Measurements from ENCODE around the gene ASPRV1.
"Not testable (repeated sequence)": the region's sequence is repeated elsewhere in the genome, so short reads cannot be mapped to it uniquely, and the experiment has no call there.

The ASPRV1 gene

DNA sequence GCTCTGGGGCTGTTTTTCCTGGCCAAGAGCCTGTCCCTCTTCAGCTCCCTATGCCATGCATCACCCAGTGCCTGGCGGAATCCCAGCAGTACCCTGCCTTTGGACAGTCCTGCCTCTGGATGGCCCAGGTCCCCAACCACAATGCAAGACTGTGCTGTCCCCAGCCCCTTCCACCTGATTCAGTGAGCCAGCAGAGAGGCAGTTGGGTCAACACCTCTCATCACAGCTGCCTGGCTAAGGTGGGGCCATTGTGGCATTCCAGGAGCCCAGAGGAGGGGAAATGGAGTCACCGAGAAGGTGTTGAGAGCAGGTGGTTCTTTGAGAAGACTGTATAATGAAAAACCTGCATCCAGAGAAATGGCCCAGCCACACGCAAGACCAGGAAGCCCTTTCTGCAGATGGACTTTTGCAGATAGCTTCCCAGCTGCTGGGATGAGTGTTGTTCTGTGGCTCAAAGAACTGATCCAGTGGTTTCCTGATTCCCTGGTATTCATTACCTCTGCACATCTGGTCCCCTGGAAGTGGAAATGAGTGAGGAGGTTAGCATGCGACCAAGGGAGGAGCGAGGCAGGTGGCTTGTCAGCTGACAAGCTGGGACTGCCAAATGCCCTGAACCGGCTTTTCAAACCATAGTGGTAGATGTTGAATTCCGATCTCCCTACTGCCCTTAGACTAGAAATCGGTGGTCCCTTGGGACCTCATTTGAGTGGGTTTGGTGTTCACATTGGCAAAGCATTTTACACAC is 1.7 kb upstream of the ASPRV1 start:
- no peak for DNase-seq (ENCODE audit: low read depth in 2 of 2)

DNA sequence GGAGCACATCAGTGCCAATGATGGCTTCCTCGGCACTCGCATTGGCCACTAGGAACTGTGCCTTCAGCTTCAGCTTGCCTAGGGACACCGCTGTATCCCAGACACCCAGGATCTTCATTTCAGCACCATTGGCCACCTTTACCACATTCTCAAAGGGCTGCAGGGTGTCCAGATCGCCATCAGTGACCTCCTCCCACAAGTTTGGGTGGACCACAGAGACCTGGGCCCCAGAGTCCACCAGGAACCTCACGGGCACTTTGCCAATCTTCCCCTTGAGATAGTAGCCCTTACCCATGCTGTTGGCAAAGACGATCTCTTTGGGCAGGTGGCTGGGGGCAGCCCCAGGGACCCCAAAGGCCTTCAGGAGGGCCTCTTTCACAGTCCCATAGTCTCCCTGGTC is 610 bp downstream of the ASPRV1 start:
- no peak for DNase-seq (ENCODE audit: low read depth in 2 of 2)

DNA sequence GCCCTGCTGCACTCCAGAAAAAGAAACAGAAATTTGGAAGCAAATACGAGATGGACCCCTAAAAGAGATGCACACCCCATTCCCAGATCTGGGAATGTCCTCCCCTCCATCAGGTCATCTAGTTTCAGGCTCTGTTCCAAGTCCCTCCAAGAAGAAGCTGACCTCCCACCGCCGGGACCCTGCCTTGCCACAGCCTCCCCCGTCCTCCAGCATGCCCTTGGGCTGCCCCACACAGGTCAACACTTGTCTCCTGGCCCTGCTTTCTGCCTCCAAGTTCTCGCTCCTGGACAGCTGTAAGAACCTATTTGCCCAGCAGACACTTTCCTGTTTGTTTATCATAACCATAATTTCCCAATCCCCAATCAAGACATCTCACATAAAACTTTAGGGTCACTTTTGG is 2.0 kb downstream of the ASPRV1 start:
- DNase-seq (ENCODE audit: low read depth in 2 of 2), result no peak

DNA sequence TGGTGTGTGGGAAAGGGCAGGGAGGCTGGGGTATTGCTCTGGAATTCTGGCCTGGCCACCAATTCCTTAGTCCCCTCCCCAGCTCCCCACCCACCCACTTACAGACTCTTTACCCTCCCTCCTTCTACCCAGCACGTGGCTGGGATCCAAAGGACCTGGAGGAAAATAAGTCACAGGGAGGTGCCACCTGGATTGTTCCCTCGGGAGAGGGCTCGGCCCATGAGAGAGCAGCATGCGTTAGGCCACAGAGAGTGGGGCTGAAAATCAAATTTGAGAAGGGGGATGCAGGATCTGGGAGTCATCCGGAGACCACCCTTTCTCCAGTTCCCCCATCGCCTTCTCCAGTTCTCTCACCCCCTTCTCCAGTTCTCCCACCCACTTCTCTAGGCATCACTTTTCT is 3.0 kb downstream of the ASPRV1 start:
- no peak for DNase-seq (ENCODE audit: low read depth in 2 of 2)

DNA sequence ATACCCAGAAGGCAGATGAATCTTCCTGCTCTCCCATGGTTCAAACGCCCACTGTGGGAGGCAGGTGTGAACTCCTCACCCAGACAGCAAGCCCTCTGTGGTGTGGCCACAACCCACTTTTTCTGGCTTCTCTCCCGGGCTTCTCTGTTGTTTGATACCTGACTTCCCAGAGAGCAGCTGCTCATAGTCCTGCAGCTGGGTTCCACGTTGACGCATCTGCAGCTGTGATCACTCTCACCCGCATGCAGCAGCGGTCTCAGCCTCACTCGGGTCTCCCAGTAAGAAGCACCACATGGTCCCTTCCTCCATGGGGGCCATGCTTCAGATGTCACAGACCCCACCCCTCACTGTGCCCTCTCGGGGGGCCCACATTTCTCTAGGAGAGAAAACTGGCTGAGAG is 3.5 kb downstream of the ASPRV1 start:
- DNase-seq (ENCODE audit: low read depth in 2 of 2), result no peak

DNA sequence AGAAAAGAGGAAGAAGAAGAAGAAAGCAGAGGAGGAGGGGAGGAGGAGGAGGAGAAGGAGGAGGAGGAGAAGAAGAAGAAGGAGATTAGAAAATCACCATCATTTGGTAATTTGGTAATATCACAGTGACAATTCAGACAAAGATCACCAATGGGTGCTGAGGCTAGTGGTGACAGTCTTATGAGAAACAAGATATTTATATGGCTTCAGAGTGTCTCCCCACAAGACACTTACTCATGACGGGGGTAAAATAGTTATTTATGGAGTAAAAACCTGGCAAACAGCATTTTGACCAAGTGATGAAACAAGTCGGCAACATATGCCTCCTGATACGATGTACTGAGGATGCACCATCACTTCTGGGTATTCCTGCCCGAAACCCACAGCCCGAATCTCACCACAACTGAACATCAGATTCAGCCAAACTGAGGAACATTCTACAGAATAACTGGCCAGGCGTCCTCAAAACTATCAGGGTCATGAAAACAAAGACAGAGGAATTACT is 4.9 kb downstream of the ASPRV1 start:
- DNase-seq (ENCODE audit: low read depth in 2 of 2), result no peak

DNA sequence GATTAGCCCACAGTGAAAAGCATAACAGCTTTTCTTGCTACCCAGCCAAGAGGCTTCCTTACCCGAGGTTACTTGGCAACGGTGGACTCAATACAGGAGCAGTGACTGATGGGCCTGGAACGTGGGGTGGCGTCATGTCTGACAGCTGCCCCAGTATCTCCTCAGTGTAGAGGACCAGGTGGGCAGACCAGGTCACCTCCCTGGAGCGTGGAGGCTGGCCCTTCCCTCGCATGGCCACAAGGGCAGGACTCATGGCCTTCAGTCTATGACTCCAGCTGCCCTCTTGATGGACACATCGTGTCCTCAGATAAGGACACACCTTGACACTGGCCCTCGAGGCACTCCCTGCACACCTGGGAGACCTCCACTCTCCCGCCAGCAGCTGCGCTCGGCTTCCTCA is 6.4 kb downstream of the ASPRV1 start:
- no peak for DNase-seq (ENCODE audit: low read depth in 2 of 2)

DNA sequence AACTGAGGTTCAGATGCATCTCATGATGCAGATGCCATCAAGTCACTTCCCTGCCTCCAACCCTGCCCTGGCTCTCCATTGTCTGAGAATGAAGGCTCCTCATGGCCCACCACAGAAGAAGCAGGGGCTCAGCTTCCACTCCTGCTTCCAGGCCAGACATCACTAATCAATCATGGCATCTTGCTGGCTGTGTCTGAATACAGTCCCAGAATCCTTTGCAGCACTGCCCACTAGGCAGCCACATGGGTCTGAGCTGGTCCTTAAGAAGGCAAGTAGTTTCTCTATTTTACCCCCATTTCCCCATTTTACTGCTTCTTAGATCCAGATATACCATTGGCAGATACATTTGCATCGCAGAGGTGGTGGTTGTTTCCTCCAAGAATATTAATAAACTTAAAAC is 7.3 kb downstream of the ASPRV1 start:
- no peak for DNase-seq (ENCODE audit: low read depth in 2 of 2)

DNA sequence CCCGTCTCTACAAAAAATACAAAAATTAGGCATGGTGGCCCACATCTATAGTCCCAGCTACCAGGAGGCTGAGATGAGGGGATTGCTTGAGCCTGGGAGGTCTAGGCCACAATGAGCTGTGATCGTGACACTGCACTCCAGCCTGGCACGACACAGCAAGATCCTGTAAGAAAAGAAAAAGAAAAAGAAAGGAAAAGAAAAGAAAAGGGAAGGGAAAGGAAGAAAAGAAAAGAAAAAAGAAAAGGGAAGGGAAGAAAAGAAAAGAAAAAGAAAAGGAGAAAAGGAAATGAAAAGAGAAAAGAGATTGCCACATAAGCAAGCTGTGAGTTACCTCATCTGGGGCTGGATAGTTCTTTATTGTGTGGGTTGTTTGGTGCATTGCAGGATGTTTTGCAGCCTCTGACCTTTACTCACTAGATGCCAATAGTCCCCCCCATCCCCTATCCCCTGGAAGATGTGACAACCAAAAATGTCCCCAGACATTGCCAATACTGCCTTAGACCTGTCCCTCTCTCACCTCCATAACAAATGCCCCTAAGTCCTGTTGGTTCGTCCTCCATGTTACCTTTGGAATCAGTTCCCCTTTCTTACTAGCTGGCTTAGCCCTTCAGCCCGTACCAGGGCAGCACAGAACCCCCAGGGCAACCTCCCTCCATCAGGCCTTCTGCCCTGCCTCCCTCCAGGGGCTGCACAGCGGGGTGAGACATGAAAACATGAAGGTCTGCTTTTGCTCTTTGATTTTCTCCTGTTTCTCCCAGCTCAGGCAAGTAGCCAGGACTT is 8.9 kb downstream of the ASPRV1 start:
- no peak for DNase-seq (ENCODE audit: low read depth in 2 of 2)

DNA sequence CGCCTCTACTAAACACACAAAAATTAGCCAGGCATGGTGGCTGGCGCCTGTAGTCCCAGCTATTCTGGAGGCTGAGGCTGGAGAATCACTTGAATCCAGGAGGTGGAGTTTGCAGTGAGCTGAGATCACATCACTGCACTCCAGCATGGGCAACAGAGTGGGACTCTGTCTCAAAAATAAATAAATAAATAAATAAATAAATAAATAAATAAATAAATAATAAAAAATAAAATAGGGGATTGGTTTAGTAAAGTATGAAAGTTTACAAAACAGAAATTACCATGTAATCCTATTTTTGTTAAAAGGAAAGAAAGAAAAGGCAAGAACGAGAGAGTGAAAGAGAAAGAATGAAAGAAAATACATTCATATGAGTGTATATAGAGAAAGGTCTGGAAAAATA is 10.8 kb downstream of the ASPRV1 start:
- not testable (repeated sequence) for DNase-seq (ENCODE audit: low read depth in 2 of 2)

DNA sequence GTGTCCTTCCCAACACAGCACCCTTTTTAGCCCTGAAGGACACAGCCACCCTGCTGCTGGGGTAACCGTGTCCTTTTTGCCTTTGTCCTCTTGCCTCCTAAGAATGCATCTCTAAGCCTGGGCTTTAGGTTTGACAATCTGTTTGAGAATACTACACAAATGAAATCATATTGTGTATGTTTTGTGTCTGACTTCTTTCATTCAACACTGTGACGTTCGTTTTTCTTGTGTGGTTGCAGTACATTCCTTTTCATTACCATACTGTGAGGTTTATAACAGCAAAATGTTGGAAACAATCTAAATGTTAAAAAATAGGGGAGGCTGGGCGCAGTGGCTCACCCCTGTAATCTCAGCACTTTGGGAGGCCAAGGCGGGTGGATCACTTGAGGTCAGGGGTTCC is 11.2 kb downstream of the ASPRV1 start:
- no peak for DNase-seq (ENCODE audit: low read depth in 2 of 2)

DNA sequence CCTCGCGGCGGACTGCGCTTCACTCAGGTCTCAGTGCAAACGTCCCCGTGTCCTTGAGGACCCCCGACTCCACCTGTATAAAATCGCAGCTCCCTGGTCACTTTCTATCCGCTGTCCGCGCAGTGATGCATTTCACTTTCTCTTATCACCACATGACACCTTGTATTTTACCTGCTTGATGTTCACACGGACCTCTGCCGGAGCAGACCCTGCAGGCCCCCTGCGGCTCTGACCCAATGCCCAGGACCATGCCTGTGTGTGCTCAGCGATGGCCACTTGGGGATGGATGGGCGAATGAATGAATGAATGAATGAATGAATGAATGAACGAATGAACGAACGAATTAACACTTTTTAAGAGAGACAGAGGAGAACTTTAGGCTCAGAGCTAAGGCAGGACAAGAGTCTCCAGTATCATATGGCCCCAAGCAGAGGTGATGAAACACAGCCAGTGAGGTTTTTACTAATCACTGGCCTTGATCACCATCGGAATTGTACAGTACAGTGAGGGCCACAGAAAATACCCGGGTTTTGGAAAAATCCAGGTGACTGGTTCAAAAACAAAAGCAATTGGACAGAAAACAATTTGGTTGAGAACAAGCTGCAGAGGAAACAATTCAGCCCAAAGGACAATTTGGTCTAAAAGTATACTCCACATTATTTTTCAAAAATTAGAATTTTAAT is 12.3 kb downstream of the ASPRV1 start:
- no peak for DNase-seq (ENCODE audit: low read depth in 2 of 2)

DNA sequence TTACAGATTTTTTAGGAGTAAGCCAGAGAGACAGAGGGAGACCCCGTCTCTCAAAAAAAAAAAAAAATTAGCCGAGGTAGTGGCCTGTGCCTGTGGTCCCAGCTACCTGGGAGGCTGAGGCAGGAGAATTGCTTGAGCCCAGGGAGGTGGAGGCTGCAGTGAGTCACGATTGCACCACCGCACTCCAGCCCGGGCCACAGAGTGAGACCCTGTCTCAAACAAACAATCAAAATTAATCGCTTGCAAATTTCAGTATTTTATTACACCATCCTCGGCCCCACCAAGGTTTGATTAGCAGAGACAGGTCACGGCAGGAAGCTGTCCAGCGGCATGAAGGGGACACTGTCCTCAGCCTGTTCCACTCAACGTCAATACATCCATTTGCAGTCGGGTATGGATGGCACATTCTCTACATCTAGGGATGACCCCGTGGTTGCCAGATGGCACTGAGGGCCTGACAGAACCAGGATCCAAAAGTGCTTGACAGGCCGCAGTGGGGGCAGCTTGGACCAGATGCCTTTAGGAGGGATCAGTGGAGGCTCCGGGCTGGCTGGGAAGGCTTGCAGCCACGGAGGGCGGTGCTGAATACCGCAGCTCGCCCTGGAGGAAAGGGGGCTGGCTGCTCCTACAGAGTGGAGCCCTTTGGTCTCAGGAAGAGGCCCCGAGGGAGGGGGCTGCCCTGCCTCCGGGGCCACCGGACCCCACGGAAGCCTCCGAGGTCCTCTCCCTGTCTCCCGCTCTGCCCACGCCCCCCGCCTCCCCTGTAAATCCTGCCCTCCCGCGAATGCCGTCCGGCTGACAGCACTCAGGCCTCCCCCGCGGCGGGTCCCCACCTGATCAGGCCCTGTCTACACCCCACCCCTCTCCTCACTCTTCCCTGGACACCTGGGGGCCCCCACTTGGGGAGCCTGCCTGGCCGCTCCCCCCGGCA is 13.1 kb downstream of the ASPRV1 start:
- DNase-seq (ENCODE audit: low read depth in 2 of 2), result no peak

DNA sequence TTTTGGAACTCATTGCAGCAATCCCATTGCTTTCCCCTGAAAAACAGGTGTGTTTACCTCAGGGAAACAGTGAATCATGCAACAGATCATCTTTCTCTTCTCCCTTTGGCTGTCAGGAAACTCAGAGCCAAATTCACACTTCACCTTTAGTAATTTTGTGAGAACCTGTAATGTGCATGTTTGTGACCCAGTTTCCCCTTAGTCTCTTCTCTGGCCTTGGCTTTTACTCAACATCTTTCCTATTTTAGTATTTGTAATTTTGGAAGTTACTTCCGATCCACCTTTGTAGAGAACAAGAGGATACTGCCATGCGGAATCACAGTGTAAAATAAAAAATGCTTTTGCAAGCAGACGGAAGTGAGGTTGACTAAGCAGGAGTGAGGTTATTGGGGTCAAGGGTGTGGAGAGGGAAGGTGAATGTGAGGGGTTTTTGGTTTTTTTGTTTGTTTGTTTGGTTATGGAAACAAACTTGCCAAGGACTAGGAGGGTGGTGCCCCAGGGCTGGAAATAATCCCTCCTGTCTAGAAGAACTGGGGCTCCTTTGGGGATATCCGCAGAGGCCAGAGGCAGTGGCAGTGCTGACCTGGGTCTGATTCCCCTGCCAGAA is 14.0 kb downstream of the ASPRV1 start:
- DNase-seq (ENCODE audit: low read depth in 2 of 2), result no peak

DNA sequence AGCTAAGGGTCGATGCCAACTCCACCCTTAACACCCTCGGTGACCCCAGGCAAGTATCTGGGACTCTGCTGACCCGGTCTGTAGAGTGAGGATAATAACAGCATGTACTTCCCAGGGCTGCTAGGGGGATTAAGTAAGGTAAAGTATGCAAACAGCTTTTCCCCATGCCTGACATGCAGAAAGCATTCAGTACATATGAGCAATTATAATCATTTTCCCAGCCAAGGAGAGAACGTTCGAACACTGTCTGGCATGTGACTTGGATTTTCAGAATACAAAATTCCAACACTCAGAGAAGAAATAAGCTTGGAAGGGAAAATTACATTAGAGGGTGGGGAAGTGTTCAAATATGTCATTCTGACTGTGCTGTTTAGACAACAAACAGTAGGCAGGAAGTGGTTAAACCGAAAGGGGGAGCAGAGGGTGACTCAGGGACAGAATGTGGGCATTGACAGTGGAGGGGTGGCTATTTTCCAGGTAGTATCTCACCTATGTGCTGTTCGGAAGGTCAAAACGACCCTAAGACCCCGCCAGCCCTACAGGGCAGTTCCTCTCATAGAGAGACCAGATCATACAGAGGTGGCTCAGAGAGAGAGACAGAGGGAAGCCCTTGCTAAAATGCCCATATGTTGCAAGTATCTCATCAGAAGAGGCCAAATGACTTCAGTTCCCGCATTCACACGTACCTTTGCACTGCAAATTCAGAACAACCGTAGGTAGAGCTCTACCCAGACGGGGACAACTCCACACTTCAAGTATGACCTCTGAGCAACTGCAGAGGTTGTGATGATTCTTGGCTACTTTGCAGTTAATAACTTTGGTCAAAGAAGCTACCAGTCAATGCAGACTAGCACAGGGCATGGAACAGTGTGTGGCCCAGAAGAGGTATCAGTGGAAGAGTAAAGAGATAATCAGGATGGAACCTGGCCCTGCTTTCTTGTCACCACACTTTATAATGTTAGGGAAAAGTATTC is 14.8 kb downstream of the ASPRV1 start:
- DNase-seq (ENCODE audit: low read depth in 2 of 2), result peak; percentile 25 to 35

DNA sequence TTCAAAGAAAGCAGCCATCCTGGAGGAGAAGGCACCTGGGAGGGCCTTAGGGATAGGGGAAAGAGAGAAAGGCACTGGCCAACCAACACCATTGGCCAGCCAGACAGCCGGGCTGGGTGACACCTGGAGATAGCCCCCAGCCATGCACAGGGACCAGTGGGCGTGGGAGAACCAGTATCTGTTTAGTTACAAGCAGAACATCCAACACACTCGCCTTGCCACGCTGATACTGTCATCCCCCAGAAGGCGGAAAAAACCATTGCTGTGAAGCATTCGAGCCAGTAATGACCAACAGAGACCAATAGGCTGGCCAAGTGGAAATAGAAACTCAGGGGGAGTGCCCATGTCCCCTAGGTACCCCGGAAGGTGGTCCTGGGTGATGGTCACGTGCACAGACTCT is 15.5 kb downstream of the ASPRV1 start:
- DNase-seq (ENCODE audit: low read depth in 2 of 2), result no peak

DNA sequence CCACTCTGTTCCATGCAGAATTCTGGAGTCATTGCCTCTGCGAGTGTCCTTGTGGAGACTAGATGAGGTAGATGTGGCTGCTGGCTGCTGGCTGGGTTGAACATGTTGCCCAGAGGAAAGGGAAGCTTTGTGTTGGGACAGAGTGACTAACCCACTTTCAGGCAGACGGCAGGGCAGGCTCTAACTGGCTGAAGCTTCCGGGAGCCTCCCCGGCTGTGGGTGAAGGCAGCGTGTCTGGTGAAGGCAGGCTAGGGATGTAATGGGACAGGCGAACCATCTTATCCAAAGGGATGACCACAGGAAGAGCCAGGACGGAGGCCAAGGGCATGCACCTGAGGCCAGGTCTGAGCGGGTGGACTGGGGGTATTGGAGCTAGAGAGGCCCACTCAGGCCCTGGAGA is 16.0 kb downstream of the ASPRV1 start:
- no peak for DNase-seq (ENCODE audit: low read depth in 2 of 2)

DNA sequence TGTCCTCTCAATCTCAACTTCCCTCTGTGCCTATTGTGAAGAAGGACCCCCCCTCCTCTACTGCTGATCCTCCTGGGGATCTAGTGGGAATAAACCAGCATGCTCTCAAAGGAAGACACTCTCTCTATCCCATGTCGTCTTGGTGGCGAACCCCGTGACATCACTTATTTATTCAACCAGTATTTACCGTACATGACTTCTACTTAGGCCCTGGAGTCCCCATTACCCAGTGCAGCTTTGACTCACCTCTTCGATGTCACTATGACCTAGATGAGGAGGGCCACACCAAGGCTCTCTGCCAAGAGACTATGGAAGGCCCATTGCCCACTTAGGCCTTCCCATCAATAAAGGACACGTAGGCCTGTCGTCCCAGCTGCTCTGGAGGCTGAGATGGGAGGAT is 16.7 kb downstream of the ASPRV1 start:
- no peak for DNase-seq (ENCODE audit: low read depth in 2 of 2)

DNA sequence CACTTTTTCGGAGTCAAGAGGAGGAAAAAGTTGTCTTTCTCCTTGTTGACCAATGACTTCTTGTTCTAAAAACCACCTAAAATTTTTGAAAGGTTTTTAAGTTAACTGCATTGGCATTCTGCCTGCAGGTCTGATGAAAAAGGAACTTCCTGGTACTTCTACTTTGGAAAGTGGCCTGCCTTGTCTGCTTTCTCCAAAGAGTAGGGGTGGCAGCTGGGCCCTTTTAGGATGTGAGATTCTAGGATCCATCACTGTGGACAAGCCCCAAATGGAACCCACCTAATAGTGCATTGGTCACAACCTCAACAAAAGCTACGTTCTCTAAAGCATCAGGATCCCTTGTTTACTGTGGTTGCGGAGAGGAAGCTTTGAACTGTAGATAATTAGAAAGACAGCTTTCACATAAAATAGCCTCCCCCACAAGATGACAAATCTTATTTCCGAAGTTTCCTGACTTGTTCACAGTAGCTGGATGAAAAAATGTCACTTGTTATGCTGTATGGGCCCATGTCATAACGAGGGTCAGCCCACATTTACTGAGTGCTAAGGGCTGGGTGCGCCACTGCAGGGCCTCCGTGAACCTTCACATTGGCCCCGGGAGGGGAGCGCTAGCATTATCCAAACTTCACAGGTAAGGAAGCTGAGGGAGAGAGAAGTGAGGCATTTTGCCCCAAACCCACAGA is 17.4 kb downstream of the ASPRV1 start:
- no peak for DNase-seq (ENCODE audit: low read depth in 2 of 2)
